ENCODE measurements around the gene SLC16A3.
A peak's percentile ranks its signal among the peaks of the same experiment; 100 is the strongest.
"Not testable (repeated sequence)": the region's sequence is repeated elsewhere in the genome, so short reads cannot be mapped to it uniquely, and the experiment has no call there.

Gene SLC16A3

GRCh38 chr17:82246365-82247181 lies 17.7 kb downstream of the SLC16A3 start:
- peaks cover 51% of the 10 kb centered on the region for H3K4me1 ChIP-seq (ENCODE audit: insufficient read depth, low read length)
- peak overlapping the region; percentile 75 for H3K27ac ChIP-seq (ENCODE audit: low read depth, low read length)
- peaks cover 82% of the 10 kb centered on the region for H3K36me3 ChIP-seq (ENCODE audit: insufficient read depth, low read length)
- no peaks in the 10 kb centered on the region for H3K27me3 ChIP-seq (ENCODE audit: control insufficient read depth in 1 of 2, insufficient read depth in 2 of 2, low read length in 2 of 2)
- no peaks in the 10 kb centered on the region for H3K9me3 ChIP-seq (ENCODE audit: low read length)
- H3K9ac ChIP-seq (ENCODE audit: low read length), result peak overlapping the region; percentile 49
- peak overlapping the region; percentile 0 to 2 for H3K4me3 ChIP-seq (ENCODE audit: low read depth in 1 of 2, low read length in 2 of 2)

- H3K27me3 ChIP-seq (ENCODE audit: control insufficient read depth in 1 of 2, insufficient read depth in 2 of 2, low read length in 2 of 2), result no peaks in the 10 kb centered on the region
- H3K4me3 ChIP-seq (ENCODE audit: low read depth in 1 of 2, low read length in 2 of 2), result peak overlapping the region in 1 of 2 donors; percentile 0
- peak overlapping the region; percentile 49 for H3K9ac ChIP-seq (ENCODE audit: low read length)
- H3K4me1 ChIP-seq (ENCODE audit: insufficient read depth, low read length), result peaks cover 44% of the 10 kb centered on the region
- H3K27ac ChIP-seq (ENCODE audit: low read depth, low read length), result peak overlapping the region; percentile 75
- no peaks in the 10 kb centered on the region for H3K9me3 ChIP-seq (ENCODE audit: low read length)
- H3K36me3 ChIP-seq (ENCODE audit: insufficient read depth, low read length), result peaks cover 89% of the 10 kb centered on the region
Observed at GRCh38 chr17:82247182-82247823, 18.5 kb downstream of the SLC16A3 start.

GRCh38 chr17:82247856-82248671 lies 19.2 kb downstream of the SLC16A3 start:
- Histone ChIP-seq H3K9me3 (ENCODE audit: low read length) (no peaks in the 10 kb centered on the region), H3K4me1 (ENCODE audit: insufficient read depth, low read length) (peaks cover 36% of the 10 kb centered on the region), H3K4me3 (ENCODE audit: low read depth in 1 of 2, low read length in 2 of 2) (no peak overlapping the region), H3K36me3 (ENCODE audit: insufficient read depth, low read length) (peaks cover 89% of the 10 kb centered on the region), H3K27me3 (ENCODE audit: control insufficient read depth in 1 of 2, insufficient read depth in 2 of 2, low read length in 2 of 2) (no peaks in the 10 kb centered on the region), H3K9ac (ENCODE audit: low read length) (peak overlapping the region; percentile 49), H3K27ac (ENCODE audit: low read depth, low read length) (peak overlapping the region; percentile 75)

GRCh38 chr17:82248815-82249674 lies 20.2 kb downstream of the SLC16A3 start:
- H3K27ac ChIP-seq (ENCODE audit: low read depth, low read length), result no peak overlapping the region

GRCh38 chr17:82249896-82250581 lies 21.2 kb downstream of the SLC16A3 start:
- no peak overlapping the region for H3K27ac ChIP-seq (ENCODE audit: low read depth, low read length)
- no peak overlapping the region for H3K9ac ChIP-seq (ENCODE audit: low read length)
- H3K4me1 ChIP-seq (ENCODE audit: insufficient read depth, low read length), result peaks cover 26% of the 10 kb centered on the region
- H3K27me3 ChIP-seq (ENCODE audit: control insufficient read depth in 1 of 2, insufficient read depth in 2 of 2, low read length in 2 of 2), result no peaks in the 10 kb centered on the region
- no peak overlapping the region for H3K4me3 ChIP-seq (ENCODE audit: low read depth in 1 of 2, low read length in 2 of 2)
- H3K36me3 ChIP-seq (ENCODE audit: insufficient read depth, low read length), result peaks cover 76% of the 10 kb centered on the region
- no peaks in the 10 kb centered on the region for H3K9me3 ChIP-seq (ENCODE audit: low read length)

More at GRCh38 chr17:82248815-82249674, 20.2 kb downstream of the SLC16A3 start:
- Histone ChIP-seq H3K9ac (ENCODE audit: low read length) (no peak overlapping the region), H3K4me3 (ENCODE audit: low read depth in 1 of 2, low read length in 2 of 2) (no peak overlapping the region), H3K36me3 (ENCODE audit: insufficient read depth, low read length) (peaks cover 85% of the 10 kb centered on the region), H3K4me1 (ENCODE audit: insufficient read depth, low read length) (peaks cover 26% of the 10 kb centered on the region), H3K27me3 (ENCODE audit: control insufficient read depth in 1 of 2, insufficient read depth in 2 of 2, low read length in 2 of 2) (no peaks in the 10 kb centered on the region), H3K9me3 (ENCODE audit: low read length) (no peaks in the 10 kb centered on the region)

GRCh38 chr17:82250868-82251500 lies 22.1 kb downstream of the SLC16A3 start:
- no peaks in the 10 kb centered on the region for H3K27me3 ChIP-seq (ENCODE audit: control insufficient read depth in 1 of 2, insufficient read depth in 2 of 2, low read length in 2 of 2)
- no peak overlapping the region for H3K27ac ChIP-seq (ENCODE audit: low read depth, low read length)
- peaks cover 76% of the 10 kb centered on the region for H3K36me3 ChIP-seq (ENCODE audit: insufficient read depth, low read length)
- peaks cover 23% of the 10 kb centered on the region for H3K4me1 ChIP-seq (ENCODE audit: insufficient read depth, low read length)
- no peak overlapping the region for H3K9ac ChIP-seq (ENCODE audit: low read length)
- no peak overlapping the region for H3K4me3 ChIP-seq (ENCODE audit: low read depth in 1 of 2, low read length in 2 of 2)
- H3K9me3 ChIP-seq (ENCODE audit: low read length), result no peaks in the 10 kb centered on the region

GRCh38 chr17:82252511-82253178 lies 23.8 kb downstream of the SLC16A3 start:
- H3K27ac ChIP-seq (ENCODE audit: low read depth, low read length), result no peak overlapping the region
- H3K27me3 ChIP-seq (ENCODE audit: control insufficient read depth in 1 of 2, insufficient read depth in 2 of 2, low read length in 2 of 2), result no peaks in the 10 kb centered on the region

GRCh38 chr17:82253179-82253544 lies 24.3 kb downstream of the SLC16A3 start:
- no peak overlapping the region for H3K27ac ChIP-seq (ENCODE audit: low read depth, low read length)
- peaks cover 74% of the 10 kb centered on the region for H3K36me3 ChIP-seq (ENCODE audit: insufficient read depth, low read length)

More at GRCh38 chr17:82252511-82253178, 23.8 kb downstream of the SLC16A3 start:
- H3K4me1 ChIP-seq (ENCODE audit: insufficient read depth, low read length), result peaks cover 7% of the 10 kb centered on the region
- H3K4me3 ChIP-seq (ENCODE audit: low read depth in 1 of 2, low read length in 2 of 2), result no peak overlapping the region
- no peak overlapping the region for H3K9ac ChIP-seq (ENCODE audit: low read length)
- H3K9me3 ChIP-seq (ENCODE audit: low read length), result no peaks in the 10 kb centered on the region
- peaks cover 79% of the 10 kb centered on the region for H3K36me3 ChIP-seq (ENCODE audit: insufficient read depth, low read length)

GRCh38 chr17:82254096-82254495 lies 25.3 kb downstream of the SLC16A3 start:
- H3K4me1 ChIP-seq (ENCODE audit: insufficient read depth, low read length); H3K9me3 ChIP-seq (ENCODE audit: low read length); H3K27me3 ChIP-seq (ENCODE audit: control insufficient read depth in 1 of 2, insufficient read depth in 2 of 2, low read length in 2 of 2); H3K9ac ChIP-seq (ENCODE audit: low read length); H3K4me3 ChIP-seq (ENCODE audit: low read depth in 1 of 2, low read length in 2 of 2); H3K27ac ChIP-seq (ENCODE audit: low read depth, low read length): not testable (repeated sequence)
- H3K36me3 ChIP-seq (ENCODE audit: insufficient read depth, low read length), result peaks cover 73% of the 10 kb centered on the region

More at GRCh38 chr17:82253179-82253544, 24.3 kb downstream of the SLC16A3 start:
- Histone ChIP-seq H3K9me3 (ENCODE audit: low read length) (no peaks in the 10 kb centered on the region), H3K27me3 (ENCODE audit: control insufficient read depth in 1 of 2, insufficient read depth in 2 of 2, low read length in 2 of 2) (no peaks in the 10 kb centered on the region), H3K4me3 (ENCODE audit: low read depth in 1 of 2, low read length in 2 of 2) (no peak overlapping the region), H3K9ac (ENCODE audit: low read length) (no peak overlapping the region), H3K4me1 (ENCODE audit: insufficient read depth, low read length) (peaks cover 2% of the 10 kb centered on the region)

All from muscle layer of colon (tissue), 2 donors.